Colonic mucosa (tissue), 4 donors: ENCODE data around the gene EPN1. TPM values are rescaled to one million over a fixed set of nuclear protein-coding genes. Genes with fewer than 3 reads are reported as not detected.

Source experiments
- DNase-seq: peaks from one replicate; pipeline ENCODE4 v3.0.0-alpha.2; 2020
- H3K27ac ChIP-seq: fragments of 200-600 bp; one replicate; pipeline ENCODE4 v1.8.0; 2021
- H3K27me3 ChIP-seq: fragments of 200-600 bp; one replicate; pipeline ENCODE4 v1.8.0; 2021
- H3K36me3 ChIP-seq: fragments of 200-600 bp; one replicate; pipeline ENCODE4 v1.8.0; 2021
- H3K4me1 ChIP-seq: fragments of 200-600 bp; one replicate; pipeline ENCODE4 v1.8.0; 2021; ENCODE audit warnings: mild to moderate bottlenecking
- H3K4me3 ChIP-seq: fragments of 200-600 bp; one replicate; pipeline ENCODE4 v1.8.0; 2021
- H3K9ac ChIP-seq, 2 donors: one replicate each; pipeline ENCODE4 v1.7.0; 2013; ENCODE audit warnings: control low read depth in 2 of 2, low read depth in 2 of 2, low read length in 2 of 2
- H3K9me3 ChIP-seq: fragments of 200-600 bp; one replicate; pipeline ENCODE4 v1.8.0; 2021
- intact Hi-C: fragments of 100-400 bp; cut with DNase I; formaldehyde crosslinking; loops from one replicate; pipeline ENCODE4 v1.14.1; 2022
- total RNA-seq, 2 donors: library from RNA; stranded (reverse); fragmentation: NEBNext Ultra II Directional in 1 of 2; extraction: Animal tissue kit (Norgen Biotek cat#: 25700) in 1 of 2; gene quantifications; one replicate each; pipeline ENCODE4 v1.2.1, GENCODE V29; 2021
- TF ChIP-seq, protein P1 (sequence below): fragments of 200-600 bp; IDR thresholded peaks from one replicate; pipeline ENCODE4 v1.8.0; 2022; ENCODE audit warnings: antibody characterized with exemption, mild to moderate bottlenecking
- donor health status: healthy.
- donor health status: DM: no; HTN: no; CAD: no.
- donor health status: DM: no; HTN: no; CAD: no.

Gene EPN1
- total RNA-seq, 2 donors from 2014 or later: 257 to 259 TPM

DNA sequence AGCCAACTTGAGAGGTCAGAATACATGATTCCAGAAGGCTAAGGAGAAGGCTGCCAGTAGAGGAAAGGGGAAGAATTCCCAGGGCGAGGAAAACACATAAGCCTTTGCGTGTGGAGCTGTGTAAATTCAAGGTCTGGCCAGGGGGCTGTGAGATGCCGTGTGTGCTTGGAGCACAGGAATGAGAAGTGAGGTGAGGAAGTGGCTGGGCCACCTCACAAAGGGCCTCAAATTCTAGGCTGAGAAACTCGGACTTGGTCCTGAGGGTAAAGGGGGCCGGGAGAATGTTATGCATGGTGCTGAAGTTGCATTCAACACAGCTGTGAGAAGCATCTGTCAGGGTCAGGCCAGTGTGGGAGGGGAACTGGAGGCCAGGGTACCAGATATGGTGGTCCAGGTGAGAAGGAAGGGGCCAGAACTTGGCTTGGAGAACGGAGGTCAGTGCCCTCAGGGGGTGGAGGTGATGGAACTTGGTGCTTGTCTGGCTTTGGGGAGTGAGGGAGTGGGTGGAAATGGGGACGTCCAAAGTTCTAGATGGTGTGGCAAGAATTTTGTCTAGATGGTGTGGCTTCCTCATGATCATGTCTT, 39.1 kb upstream of the EPN1 start:
- TF ChIP-seq, protein P1, sequence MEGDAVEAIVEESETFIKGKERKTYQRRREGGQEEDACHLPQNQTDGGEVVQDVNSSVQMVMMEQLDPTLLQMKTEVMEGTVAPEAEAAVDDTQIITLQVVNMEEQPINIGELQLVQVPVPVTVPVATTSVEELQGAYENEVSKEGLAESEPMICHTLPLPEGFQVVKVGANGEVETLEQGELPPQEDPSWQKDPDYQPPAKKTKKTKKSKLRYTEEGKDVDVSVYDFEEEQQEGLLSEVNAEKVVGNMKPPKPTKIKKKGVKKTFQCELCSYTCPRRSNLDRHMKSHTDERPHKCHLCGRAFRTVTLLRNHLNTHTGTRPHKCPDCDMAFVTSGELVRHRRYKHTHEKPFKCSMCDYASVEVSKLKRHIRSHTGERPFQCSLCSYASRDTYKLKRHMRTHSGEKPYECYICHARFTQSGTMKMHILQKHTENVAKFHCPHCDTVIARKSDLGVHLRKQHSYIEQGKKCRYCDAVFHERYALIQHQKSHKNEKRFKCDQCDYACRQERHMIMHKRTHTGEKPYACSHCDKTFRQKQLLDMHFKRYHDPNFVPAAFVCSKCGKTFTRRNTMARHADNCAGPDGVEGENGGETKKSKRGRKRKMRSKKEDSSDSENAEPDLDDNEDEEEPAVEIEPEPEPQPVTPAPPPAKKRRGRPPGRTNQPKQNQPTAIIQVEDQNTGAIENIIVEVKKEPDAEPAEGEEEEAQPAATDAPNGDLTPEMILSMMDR: no peak
- peak overlapping the region; percentile 94 for H3K4me3 ChIP-seq
- H3K27me3 ChIP-seq: no peaks in the 10 kb centered on the region
- intact Hi-C loops: no loop called here
- H3K9me3 ChIP-seq: no peaks in the 10 kb centered on the region
- H3K4me1 ChIP-seq: peaks cover 20% of the 10 kb centered on the region
- H3K36me3 ChIP-seq: no peaks in the 10 kb centered on the region
- no peak for DNase-seq
- peak overlapping the region; percentile 80 for H3K27ac ChIP-seq
- peak overlapping the region; percentile 100 for H3K9ac ChIP-seq

DNA sequence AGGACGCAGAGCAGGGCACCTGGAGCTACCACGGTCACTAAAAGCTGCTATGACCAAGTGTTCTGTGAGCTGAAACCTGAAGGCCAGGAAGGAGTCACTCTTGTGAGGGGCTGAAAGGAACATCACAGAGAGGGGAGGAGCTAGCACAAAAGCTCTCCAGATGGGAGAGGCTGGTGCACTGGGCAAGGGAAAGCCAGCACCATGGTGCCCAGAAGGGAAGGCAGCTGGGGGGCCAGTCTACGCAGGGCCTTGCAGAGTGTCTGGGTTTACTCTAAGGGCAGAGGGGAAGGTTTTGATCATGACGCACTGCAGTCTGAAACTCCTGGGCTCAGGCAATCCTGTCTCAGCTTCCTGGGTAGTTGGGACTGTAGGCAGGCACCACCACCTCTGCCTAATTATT, 38.3 kb upstream of the EPN1 start:
- intact Hi-C loops: no loop called here
- no peak for DNase-seq
- Histone ChIP-seq H3K36me3 (no peaks in the 10 kb centered on the region), H3K27ac (no peak overlapping the region), H3K4me1 (peaks cover 20% of the 10 kb centered on the region), H3K9me3 (no peaks in the 10 kb centered on the region), H3K9ac (peak overlapping the region in 1 of 2 donors; percentile 9), H3K4me3 (no peak overlapping the region), H3K27me3 (no peaks in the 10 kb centered on the region)
- TF ChIP-seq, protein P1: no peak

DNA sequence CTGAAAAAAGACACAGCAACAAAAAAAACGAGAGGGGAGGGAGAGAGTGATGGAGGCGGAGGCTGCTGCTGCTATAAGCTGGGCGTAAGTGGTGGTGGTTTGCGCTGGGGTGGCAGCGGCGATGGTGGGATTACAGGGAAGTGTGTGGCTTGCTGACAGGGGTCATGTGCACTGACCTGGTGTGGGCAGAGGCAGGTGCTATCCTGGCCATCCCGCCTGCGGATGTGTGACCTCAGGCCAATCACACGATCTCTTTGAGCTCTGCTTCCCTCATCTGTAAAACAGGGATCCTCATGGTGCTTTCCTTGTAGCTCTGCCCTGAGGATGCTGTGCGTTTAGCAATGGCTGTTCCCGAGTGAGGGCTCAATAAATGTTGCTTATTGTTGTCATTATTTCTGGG, 37.5 kb upstream of the EPN1 start:
- intact Hi-C loops: no loop called here
- Histone ChIP-seq H3K27me3 (no peaks in the 10 kb centered on the region), H3K9ac (no peak overlapping the region), H3K36me3 (no peaks in the 10 kb centered on the region), H3K27ac (no peak overlapping the region), H3K9me3 (no peaks in the 10 kb centered on the region), H3K4me1 (peaks cover 27% of the 10 kb centered on the region), H3K4me3 (no peak overlapping the region)
- TF ChIP-seq, protein P1: no peak
- no peak for DNase-seq

DNA sequence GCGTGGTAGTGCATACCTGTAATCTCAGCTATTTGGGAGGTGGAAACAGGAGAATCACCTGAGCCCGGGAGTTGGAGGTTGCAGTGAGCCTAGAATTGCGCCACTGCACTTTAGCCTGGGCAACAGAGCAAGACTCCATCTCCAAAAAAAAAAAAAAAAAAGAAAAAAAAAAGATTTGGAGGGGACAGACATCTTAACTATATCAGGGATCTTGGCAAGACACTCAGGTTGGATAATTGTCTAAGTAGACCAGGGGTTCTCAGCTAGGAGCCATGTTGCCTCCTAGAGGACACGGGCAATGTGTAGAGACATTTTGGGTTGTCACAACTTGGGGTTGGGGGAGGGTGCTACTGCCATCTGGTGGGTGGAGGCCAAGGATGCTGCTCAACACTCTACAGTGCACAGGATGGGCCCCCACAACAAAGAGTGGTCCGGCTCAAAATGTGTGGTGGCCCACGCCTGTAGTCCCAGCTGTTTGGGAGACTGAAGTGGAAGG, 36.1 kb upstream of the EPN1 start:
- Histone ChIP-seq H3K4me3 (no peak overlapping the region), H3K27me3 (no peaks in the 10 kb centered on the region), H3K9me3 (no peaks in the 10 kb centered on the region), H3K36me3 (no peaks in the 10 kb centered on the region), H3K9ac (no peak overlapping the region), H3K27ac (no peak overlapping the region), H3K4me1 (peaks cover 33% of the 10 kb centered on the region)
- TF ChIP-seq, protein P1: no peak
- DNase-seq: no peak
- intact Hi-C loops: no loop called here

DNA sequence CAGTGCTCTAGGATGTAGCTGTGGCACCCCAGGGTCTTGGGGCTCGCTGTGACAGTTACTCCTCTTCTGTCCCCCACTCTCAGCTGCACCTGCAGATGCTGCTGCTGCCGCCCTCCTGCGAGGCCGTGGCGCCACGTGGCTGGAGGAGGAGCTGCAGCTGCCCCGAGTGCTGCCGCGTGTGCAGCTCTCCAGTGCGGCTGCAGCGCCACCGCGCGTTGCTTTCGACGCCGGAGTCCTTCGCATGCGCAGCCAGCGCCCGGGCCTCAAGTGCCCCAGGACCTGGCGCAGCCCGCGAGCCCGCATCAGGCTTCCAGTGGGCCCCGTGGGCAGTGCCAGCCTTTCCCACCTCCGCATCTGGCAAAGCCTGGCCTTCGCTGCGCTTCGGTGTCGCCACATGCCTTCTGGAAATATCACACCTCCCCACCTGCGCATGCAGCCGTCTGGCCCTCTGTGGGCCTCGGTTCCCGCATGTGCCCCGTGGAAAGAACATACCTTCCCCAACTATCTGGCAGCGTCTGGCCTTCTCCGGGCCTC, 34.9 kb upstream of the EPN1 start:
- intact Hi-C loops: no loop called here
- Histone ChIP-seq H3K4me1 (peaks cover 41% of the 10 kb centered on the region), H3K27me3 (no peaks in the 10 kb centered on the region), H3K27ac (peak overlapping the region; percentile 82), H3K4me3 (peak overlapping the region; percentile 81), H3K36me3 (no peaks in the 10 kb centered on the region), H3K9ac (peak overlapping the region; percentile 66 to 74), H3K9me3 (no peaks in the 10 kb centered on the region)
- TF ChIP-seq, protein P1: no peak
- DNase-seq: peak; percentile 60
